Measurements from ENCODE around the gene GPX6.

DNA sequence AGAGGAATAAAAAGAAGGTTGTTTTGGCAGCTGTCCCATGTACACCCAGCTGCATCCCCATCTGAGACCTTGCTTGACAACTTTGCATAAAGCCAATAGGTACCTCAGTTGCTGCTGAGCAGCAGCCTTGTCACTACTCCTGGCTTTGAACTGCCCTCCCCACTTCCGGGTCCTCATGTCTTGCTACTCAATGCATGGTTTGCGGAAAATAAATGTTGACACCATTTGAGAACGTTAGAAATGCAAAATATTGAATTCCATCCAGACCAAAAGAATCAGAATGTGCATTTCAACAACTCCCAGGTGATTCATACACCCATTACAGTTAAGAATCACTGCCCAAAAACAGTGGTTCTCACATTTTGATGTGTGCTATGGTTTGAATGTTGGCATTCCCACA lies 43.0 kb upstream of the GPX6 start:
- no peak for TF ChIP-seq ZNF274 (IDR thresholded peaks at IDR 0.05; ENCODE audit: low read depth, low read length)
- TF ChIP-seq YY1 (IDR thresholded peaks at IDR 0.05; ENCODE audit: insufficient read depth, insufficient read length) = no peak
- no peak for TF ChIP-seq SUZ12 (IDR thresholded peaks at IDR 0.05; ENCODE audit: extremely low read depth, insufficient read depth, insufficient read length)

Data from NT2/D1 (cell line).